A204.1 (cell line): ENCODE data around the gene IRF7.

Source experiments
- FAIRE-seq: peaks from 2 replicates; lab custom pipeline; 2012; peaks lifted over from hg19 to GRCh38; lab: Jason Lieb, UNC

Gene IRF7

DNA sequence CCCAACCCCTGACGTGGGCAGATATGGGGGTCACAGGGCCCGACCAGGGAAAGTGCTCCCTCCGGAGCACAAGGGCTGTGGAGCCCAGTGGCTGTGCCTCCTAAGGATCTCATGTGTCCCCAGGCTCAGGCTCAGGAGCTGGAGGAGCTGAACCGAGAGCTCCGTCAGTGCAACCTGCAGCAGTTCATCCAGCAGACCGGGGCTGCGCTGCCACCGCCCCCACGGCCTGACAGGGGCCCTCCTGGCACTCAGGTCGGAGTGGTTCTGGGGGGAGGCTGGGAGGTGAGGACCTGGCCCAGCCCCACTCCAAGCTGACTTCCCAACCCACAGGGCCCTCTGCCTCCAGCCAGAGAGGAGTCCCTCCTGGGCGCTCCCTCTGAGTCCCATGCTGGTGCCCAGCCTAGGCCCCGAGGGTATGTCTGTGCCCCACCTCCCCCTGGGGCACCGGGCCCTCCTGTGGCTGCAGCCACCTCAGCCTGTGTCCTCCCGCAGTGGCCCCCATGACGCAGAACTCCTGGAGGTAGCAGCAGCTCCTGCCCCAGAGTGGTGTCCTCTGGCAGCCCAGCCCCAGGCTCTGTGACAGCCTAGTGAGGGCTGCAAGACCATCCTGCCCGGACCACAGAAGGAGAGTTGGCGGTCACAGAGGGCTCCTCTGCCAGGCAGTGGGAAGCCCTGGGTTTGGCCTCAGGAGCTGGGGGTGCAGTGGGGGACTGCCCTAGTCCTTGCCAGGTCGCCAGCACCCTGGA, 52.5 kb downstream of the IRF7 start:
- no peak for FAIRE-seq
